Upper lobe of right lung (tissue), 1 donor: ENCODE results near the gene TMCC3. TPM values are rescaled to one million over a fixed set of nuclear protein-coding genes. Genes with fewer than 3 reads are reported as not detected.

Source experiments
- ATAC-seq: fragments of 200-7000 bp; cut with Tn5 transposase; one replicate; pipeline ENCODE4 v1.9.1; 2020; ENCODE audit warnings: mild to moderate bottlenecking, moderate library complexity
- DNase-seq: peaks from one replicate; pipeline ENCODE4 v3.0.0-alpha.2; 2020
- H3K27ac ChIP-seq: fragments of 200-600 bp; one replicate; pipeline ENCODE4 v1.8.0; 2022
- H3K27me3 ChIP-seq: fragments of 200-600 bp; one replicate; pipeline ENCODE4 v1.8.0; 2022; ENCODE audit warnings: mild to moderate bottlenecking
- H3K36me3 ChIP-seq: fragments of 200-600 bp; one replicate; pipeline ENCODE4 v1.8.0; 2022
- H3K4me1 ChIP-seq: fragments of 200-600 bp; one replicate; pipeline ENCODE4 v1.8.0; 2022
- H3K4me3 ChIP-seq: fragments of 200-600 bp; one replicate; pipeline ENCODE4 v1.8.0; 2022; ENCODE audit warnings: mild to moderate bottlenecking
- H3K9me3 ChIP-seq: fragments of 200-600 bp; one replicate; pipeline ENCODE4 v1.8.0; 2022
- CTCF ChIP-seq: fragments of 200-600 bp; IDR thresholded peaks from one replicate; pipeline ENCODE4 v1.8.0; 2022; ENCODE audit warnings: antibody characterized with exemption
- intact Hi-C: fragments of 100-400 bp; cut with DNase I; formaldehyde crosslinking; loops from one replicate; pipeline ENCODE4 v1.11.0; 2022
- total RNA-seq: library from RNA; stranded (reverse); fragmentation: NEBNext Ultra II Directional; extraction: Animal tissue kit (Norgen Biotek cat#: 25700); gene quantifications from one replicate; pipeline ENCODE4 v1.2.1, GENCODE V29; 2021
- donor health status: DM: no; HTN: yes; CAD: no; lungs with severe emphysema.

Gene TMCC3
- total RNA-seq, 1 donor from 2014 or later = 11.3 TPM

- ATAC-seq (no peak), DNase-seq (no peak)
- Histone ChIP-seq H3K4me1 (no peaks in the 10 kb centered on the region), H3K4me3 (no peak overlapping the region), H3K27me3 (no peaks in the 10 kb centered on the region), H3K9me3 (no peaks in the 10 kb centered on the region), H3K27ac (no peak overlapping the region), H3K36me3 (no peaks in the 10 kb centered on the region)
- intact Hi-C loops = no loop called here
- no peak for TF ChIP-seq CTCF
Measured at GRCh38 chr12:94638521-94638920, 11.8 kb downstream of the TMCC3 start.

DNA sequence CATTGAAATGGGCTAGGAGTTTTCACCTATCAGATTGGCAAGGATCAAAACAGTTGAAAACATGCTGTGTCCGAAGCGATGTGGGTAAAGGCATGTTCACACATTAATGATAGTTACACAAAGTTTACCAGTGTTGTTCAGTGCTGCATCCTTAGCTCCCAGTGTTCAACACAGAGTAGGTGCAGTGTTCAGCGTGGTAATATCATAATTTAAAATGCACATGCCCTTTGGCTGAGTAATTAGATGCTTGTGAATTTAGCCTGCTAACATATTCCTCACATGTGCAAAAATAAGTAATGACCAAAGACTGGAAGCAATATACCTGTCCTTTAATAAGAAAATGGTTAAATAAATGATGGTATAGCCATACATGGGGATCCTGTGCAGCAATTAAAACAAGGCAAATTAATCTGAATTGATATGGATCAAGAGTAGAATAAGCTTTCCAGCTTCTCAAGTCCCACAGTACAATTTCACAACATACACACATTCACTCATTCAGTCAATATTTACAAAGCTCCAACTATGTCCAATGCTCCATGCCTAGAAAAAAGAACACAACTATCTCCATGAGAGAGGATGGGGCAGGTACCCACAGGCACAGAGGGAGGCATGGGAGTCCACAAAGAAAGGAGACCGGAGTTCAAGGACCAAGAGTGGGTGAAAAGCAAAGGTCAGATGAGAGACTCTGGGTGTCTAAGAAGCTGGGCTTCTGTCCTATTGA, 12.8 kb downstream of the TMCC3 start:
- no peak for ATAC-seq
- Histone ChIP-seq H3K4me1 (no peaks in the 10 kb centered on the region), H3K9me3 (no peaks in the 10 kb centered on the region), H3K4me3 (no peak overlapping the region), H3K27ac (no peak overlapping the region), H3K27me3 (no peaks in the 10 kb centered on the region), H3K36me3 (no peaks in the 10 kb centered on the region)
- DNase-seq = no peak
- TF ChIP-seq CTCF = no peak
- intact Hi-C loops = no loop called here

GRCh38 chr12:94636462-94637085, 13.8 kb downstream of the TMCC3 start:
- Histone ChIP-seq H3K27me3 (no peaks in the 10 kb centered on the region), H3K36me3 (no peaks in the 10 kb centered on the region), H3K4me3 (no peak overlapping the region), H3K27ac (no peak overlapping the region), H3K4me1 (no peaks in the 10 kb centered on the region), H3K9me3 (no peaks in the 10 kb centered on the region)
- DNase-seq (no peak), ATAC-seq (no peak)
- intact Hi-C loops = no loop called here
- no peak for TF ChIP-seq CTCF

- no peak for ATAC-seq
- H3K27ac ChIP-seq = no peak overlapping the region
- no peaks in the 10 kb centered on the region for H3K27me3 ChIP-seq
- TF ChIP-seq CTCF = no peak
- no peak for DNase-seq
- no peaks in the 10 kb centered on the region for H3K36me3 ChIP-seq
- no peaks in the 10 kb centered on the region for H3K9me3 ChIP-seq
- no peak overlapping the region for H3K4me3 ChIP-seq
- intact Hi-C loops = no loop called here
- H3K4me1 ChIP-seq = no peaks in the 10 kb centered on the region
Measured at GRCh38 chr12:94634717-94635116, 15.6 kb downstream of the TMCC3 start.

DNA sequence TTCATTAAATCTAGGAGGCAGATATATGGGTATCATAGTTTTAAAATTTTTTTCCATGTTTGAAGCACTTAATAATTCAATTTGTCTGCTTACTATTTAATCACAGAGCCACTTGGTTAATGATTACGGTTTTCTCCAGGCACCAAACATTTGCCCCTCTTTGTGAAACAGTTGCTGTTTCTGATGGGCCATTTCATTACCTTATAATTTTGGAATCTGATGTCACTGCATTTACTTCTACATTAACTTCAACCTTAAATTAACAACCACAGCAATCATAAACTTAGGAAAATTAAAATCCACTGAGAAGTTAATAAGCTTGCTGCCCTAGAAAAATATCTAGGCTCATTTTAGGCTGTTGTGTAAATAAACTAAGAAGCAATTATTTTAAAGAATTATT, 17.0 kb downstream of the TMCC3 start:
- no peaks in the 10 kb centered on the region for H3K27me3 ChIP-seq
- ATAC-seq = no peak
- H3K4me3 ChIP-seq = no peak overlapping the region
- no peaks in the 10 kb centered on the region for H3K9me3 ChIP-seq
- H3K4me1 ChIP-seq = no peaks in the 10 kb centered on the region
- no peak for TF ChIP-seq CTCF
- H3K36me3 ChIP-seq = no peaks in the 10 kb centered on the region
- no peak for DNase-seq
- H3K27ac ChIP-seq = no peak overlapping the region
- intact Hi-C loops = no loop called here
